GM12891 (cell line): ENCODE data around the gene SIRPD.

ENCODE experiments used
- POLR2A ChIP-seq: IDR thresholded peaks from 2 replicates; pipeline ENCODE4 v1.6.1; 2011; ENCODE audit warnings: low read depth, low read length, control low read depth
- POLR2AphosphoS5 ChIP-seq: IDR thresholded peaks from 2 replicates; pipeline ENCODE4 v1.6.1; 2011; ENCODE audit warnings: low read depth, low read length, control low read depth
- POU2F2 ChIP-seq: IDR thresholded peaks from 2 replicates; pipeline ENCODE4 v1.6.1; 2011; ENCODE audit warnings: low read depth, mild to moderate bottlenecking, control low read depth, low read length, moderate library complexity
- SPI1 ChIP-seq: IDR thresholded peaks from 2 replicates; pipeline ENCODE4 v1.6.1; 2011; ENCODE audit warnings: low read depth, low read length, control low read depth
- TAF1 ChIP-seq: IDR thresholded peaks from 2 replicates; pipeline ENCODE4 v1.6.1; 2011; ENCODE audit warnings: low read depth, low read length, control low read depth

GRCh38 chr20:1579488-1579887 lies 22.0 kb upstream of the SIRPD start:
- TF ChIP-seq POLR2A = no peak
- TF ChIP-seq TAF1 = no peak
- TF ChIP-seq POLR2AphosphoS5 = no peak
- TF ChIP-seq SPI1 = no peak
- TF ChIP-seq POU2F2 = no peak
